Panc1 (cell line): Measurements from ENCODE around the gene PIWIL1.

Experiments used
- POLR2AphosphoS5 ChIP-seq: IDR thresholded peaks from 2 replicates; pipeline ENCODE4 v1.6.1; 2012; ENCODE audit warnings: mild to moderate bottlenecking, low read depth, low read length, moderate library complexity
- SIN3A ChIP-seq: IDR thresholded peaks from 2 replicates; pipeline ENCODE4 v1.6.1; 2012; ENCODE audit warnings: low read depth, mild to moderate bottlenecking, low read length, moderate library complexity, borderline replicate concordance; ENCODE audit not compliant: insufficient read depth
- TCF7L2 ChIP-seq: IDR thresholded peaks from 2 replicates; pipeline ENCODE4 v1.6.1; 2011; ENCODE audit warnings: mild to moderate bottlenecking, low read depth, low read length, inconsistent platforms
- TF ChIP-seq, protein P1 (sequence below): fragments of 450-650 bp; IDR thresholded peaks from 2 replicates; pipeline ENCODE4 v1.5.1; 2017; ENCODE audit warnings: mild to moderate bottlenecking
- TF ChIP-seq, protein P2 (sequence below), 2 experiments: IDR thresholded peaks; 2 replicates each; pipeline ENCODE4 v1.6.1; 2011 to 2012; ENCODE audit warnings: low read depth in 2 of 2, control low read depth in 1 of 2, low read length in 1 of 2, mild to moderate bottlenecking in 1 of 2, moderate library complexity in 1 of 2; ENCODE audit not compliant: insufficient read depth in 1 of 2

DNA sequence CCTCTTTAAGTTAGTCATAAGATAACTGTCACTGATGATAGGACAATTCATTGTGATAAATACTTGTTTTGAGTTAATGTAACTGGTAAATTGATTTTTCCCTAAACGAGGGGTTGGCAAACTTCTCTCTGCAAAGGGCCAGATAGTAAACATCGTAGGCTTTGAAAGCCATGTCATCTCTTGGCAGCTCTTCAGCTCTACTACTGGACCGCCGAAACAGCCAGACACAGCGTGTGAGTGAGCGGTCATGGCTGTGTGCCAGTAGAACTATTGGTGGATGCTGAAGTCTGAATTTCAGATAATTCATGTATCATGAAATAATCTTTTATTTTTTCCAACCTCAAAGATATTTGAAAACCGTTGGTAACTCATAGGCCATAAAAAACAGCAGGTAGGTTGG lies 9.9 kb downstream of the PIWIL1 start:
- TF ChIP-seq, protein P1, sequence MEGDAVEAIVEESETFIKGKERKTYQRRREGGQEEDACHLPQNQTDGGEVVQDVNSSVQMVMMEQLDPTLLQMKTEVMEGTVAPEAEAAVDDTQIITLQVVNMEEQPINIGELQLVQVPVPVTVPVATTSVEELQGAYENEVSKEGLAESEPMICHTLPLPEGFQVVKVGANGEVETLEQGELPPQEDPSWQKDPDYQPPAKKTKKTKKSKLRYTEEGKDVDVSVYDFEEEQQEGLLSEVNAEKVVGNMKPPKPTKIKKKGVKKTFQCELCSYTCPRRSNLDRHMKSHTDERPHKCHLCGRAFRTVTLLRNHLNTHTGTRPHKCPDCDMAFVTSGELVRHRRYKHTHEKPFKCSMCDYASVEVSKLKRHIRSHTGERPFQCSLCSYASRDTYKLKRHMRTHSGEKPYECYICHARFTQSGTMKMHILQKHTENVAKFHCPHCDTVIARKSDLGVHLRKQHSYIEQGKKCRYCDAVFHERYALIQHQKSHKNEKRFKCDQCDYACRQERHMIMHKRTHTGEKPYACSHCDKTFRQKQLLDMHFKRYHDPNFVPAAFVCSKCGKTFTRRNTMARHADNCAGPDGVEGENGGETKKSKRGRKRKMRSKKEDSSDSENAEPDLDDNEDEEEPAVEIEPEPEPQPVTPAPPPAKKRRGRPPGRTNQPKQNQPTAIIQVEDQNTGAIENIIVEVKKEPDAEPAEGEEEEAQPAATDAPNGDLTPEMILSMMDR, result no peak
- no peak for TF ChIP-seq POLR2AphosphoS5
- TF ChIP-seq, protein P2, sequence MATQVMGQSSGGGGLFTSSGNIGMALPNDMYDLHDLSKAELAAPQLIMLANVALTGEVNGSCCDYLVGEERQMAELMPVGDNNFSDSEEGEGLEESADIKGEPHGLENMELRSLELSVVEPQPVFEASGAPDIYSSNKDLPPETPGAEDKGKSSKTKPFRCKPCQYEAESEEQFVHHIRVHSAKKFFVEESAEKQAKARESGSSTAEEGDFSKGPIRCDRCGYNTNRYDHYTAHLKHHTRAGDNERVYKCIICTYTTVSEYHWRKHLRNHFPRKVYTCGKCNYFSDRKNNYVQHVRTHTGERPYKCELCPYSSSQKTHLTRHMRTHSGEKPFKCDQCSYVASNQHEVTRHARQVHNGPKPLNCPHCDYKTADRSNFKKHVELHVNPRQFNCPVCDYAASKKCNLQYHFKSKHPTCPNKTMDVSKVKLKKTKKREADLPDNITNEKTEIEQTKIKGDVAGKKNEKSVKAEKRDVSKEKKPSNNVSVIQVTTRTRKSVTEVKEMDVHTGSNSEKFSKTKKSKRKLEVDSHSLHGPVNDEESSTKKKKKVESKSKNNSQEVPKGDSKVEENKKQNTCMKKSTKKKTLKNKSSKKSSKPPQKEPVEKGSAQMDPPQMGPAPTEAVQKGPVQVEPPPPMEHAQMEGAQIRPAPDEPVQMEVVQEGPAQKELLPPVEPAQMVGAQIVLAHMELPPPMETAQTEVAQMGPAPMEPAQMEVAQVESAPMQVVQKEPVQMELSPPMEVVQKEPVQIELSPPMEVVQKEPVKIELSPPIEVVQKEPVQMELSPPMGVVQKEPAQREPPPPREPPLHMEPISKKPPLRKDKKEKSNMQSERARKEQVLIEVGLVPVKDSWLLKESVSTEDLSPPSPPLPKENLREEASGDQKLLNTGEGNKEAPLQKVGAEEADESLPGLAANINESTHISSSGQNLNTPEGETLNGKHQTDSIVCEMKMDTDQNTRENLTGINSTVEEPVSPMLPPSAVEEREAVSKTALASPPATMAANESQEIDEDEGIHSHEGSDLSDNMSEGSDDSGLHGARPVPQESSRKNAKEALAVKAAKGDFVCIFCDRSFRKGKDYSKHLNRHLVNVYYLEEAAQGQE (IDR thresholded peaks at IDR 0.05; ENCODE audit: insufficient read depth in 1 of 2, low read depth in 2 of 2, low read length in 1 of 2), result no peak
- no peak for TF ChIP-seq SIN3A
- TF ChIP-seq TCF7L2, result no peak
